GM12878 (cell line): ENCODE results near the gene TBC1D8B. TPM values are rescaled to one million over a fixed set of nuclear protein-coding genes. Genes with fewer than 3 reads are reported as not detected.

ENCODE experiments used
- ATAC-seq: fragments of 200-7000 bp; cut with Tn5 transposase; 3 replicates; pipeline ENCODE4 v1.9.1; 2020; ENCODE audit warnings: mild to moderate bottlenecking, moderate library complexity
- BruUV-seq: library from RNA; stranded (reverse); fragments of 400-500 nt; replicated peaks from 2 replicates; lab custom pipeline; 2021; lab: Mats Ljungman, UMichigan
- CTCF ChIA-PET: fragments of 300-600 bp; sonication (Branson Sonifier 250); formaldehyde crosslinking; extraction: SDS; loops from one replicate; lab custom pipeline; 2021; ENCODE audit warnings: inconsistent platforms; lab: Yijun Ruan, JAX
- POLR2A ChIA-PET: fragments of 350-600 bp; formaldehyde crosslinking; extraction: SDS; loops from one replicate; lab custom pipeline; 2021; ENCODE audit warnings: inconsistent platforms; lab: Charles Lee
- RAD21 ChIA-PET: fragments of 300-600 bp; sonication (Branson Sonifier 250); formaldehyde crosslinking; loops from one replicate; lab custom pipeline; 2023; ENCODE audit warnings: antibody characterized with exemption; ENCODE audit not compliant: unreplicated experiment; lab: Charles Lee
- SMC1A ChIA-PET: fragments of 300-600 bp; sonication (Branson Sonifier 250); formaldehyde crosslinking; loops from one replicate; lab custom pipeline; 2023; ENCODE audit not compliant: unreplicated experiment, uncharacterized antibody; lab: Charles Lee
- DNase-seq: peaks from one replicate; pipeline ENCODE4 v3.0.0-alpha.2; 2011; ENCODE audit warnings: low read depth, low spot score
- FAIRE-seq: peaks from 3 replicates; lab custom pipeline; 2011; peaks lifted over from hg19 to GRCh38; lab: Jason Lieb, UNC
- H2AFZ ChIP-seq: 2 replicates; pipeline ENCODE4 v1.6.0; 2011; ENCODE audit warnings: low read depth, low read length, control low read depth; ENCODE audit not compliant: control insufficient read depth
- H3K27ac ChIP-seq: 2 replicates; pipeline ENCODE4 v1.5.1; 2011; ENCODE audit warnings: control low read depth; ENCODE audit not compliant: control insufficient read depth, insufficient read depth
- H3K27me3 ChIP-seq, 2 experiments: replicated peaks in 1 of 2; 2 replicates each; pipeline versions ENCODE4 v1.6.0 to v1.6.1; 2011; ENCODE audit warnings: low read length in 1 of 2; ENCODE audit not compliant: control insufficient read depth in 2 of 2, insufficient read depth in 2 of 2
- H3K36me3 ChIP-seq, 2 experiments: 2 replicates each; pipeline ENCODE4 v1.5.1; 2011; ENCODE audit warnings: low read length in 1 of 2; ENCODE audit not compliant: control insufficient read depth in 2 of 2, insufficient read depth in 2 of 2
- H3K4me1 ChIP-seq: 2 replicates; pipeline ENCODE4 v1.6.1; 2011; ENCODE audit warnings: mild to moderate bottlenecking, low read length, moderate library complexity, mixed read lengths; ENCODE audit not compliant: control insufficient read depth, insufficient read depth
- H3K4me2 ChIP-seq: 2 replicates; pipeline ENCODE4 v1.6.0; 2011; ENCODE audit warnings: control low read depth; ENCODE audit not compliant: control insufficient read depth, insufficient read depth
- H3K4me3 ChIP-seq: fragments of 200-600 bp; sonication (generic); 2 replicates; pipeline ENCODE4 v1.5.1; 2016
- H3K79me2 ChIP-seq: 2 replicates; pipeline ENCODE4 v1.6.0; 2011; ENCODE audit warnings: low read length; ENCODE audit not compliant: control insufficient read depth, insufficient read depth
- H3K9ac ChIP-seq: 2 replicates; pipeline ENCODE4 v1.8.0; 2011; ENCODE audit warnings: low read length, control low read depth, mixed read lengths; ENCODE audit not compliant: control insufficient read depth, insufficient read depth
- H3K9me3 ChIP-seq: replicated peaks from 3 replicates; pipeline ENCODE4 v1.5.1; 2011; ENCODE audit warnings: mild to moderate bottlenecking, low read length; ENCODE audit not compliant: control insufficient read depth, insufficient read depth
- H4K20me1 ChIP-seq: 2 replicates; pipeline ENCODE4 v1.6.0; 2011; ENCODE audit not compliant: control insufficient read depth, insufficient read depth
- CHD4 ChIP-seq: fragments of 200-600 bp; sonication (generic); IDR thresholded peaks from 2 replicates; pipeline ENCODE4 v1.6.1; 2016; ENCODE audit warnings: mild to moderate bottlenecking
- FOS ChIP-seq: IDR thresholded peaks from 3 replicates; pipeline ENCODE4 v1.6.1; 2011; ENCODE audit warnings: borderline replicate concordance; ENCODE audit not compliant: insufficient read length; ENCODE audit errors: extremely low read depth
- RAD21 ChIP-seq: IDR thresholded peaks from 2 replicates; pipeline ENCODE4 v1.6.1; 2011; ENCODE audit warnings: mild to moderate bottlenecking, low read depth, low read length, moderate library complexity; ENCODE audit not compliant: insufficient read depth
- SMC3 ChIP-seq: IDR thresholded peaks from 2 replicates; pipeline ENCODE4 v1.6.1; 2011; ENCODE audit warnings: low read length, improper control_type of control experiment, borderline replicate concordance
- YBX1 ChIP-seq: fragments of 450-650 bp; IDR thresholded peaks from 2 replicates; pipeline ENCODE4 v1.6.1; 2016; ENCODE audit warnings: antibody characterized with exemption
- ZNF274 ChIP-seq: IDR thresholded peaks from one replicate; pipeline ENCODE4 v1.8.0; 2011; ENCODE audit not compliant: insufficient read length, insufficient read depth
- ZZZ3 ChIP-seq: IDR thresholded peaks from 2 replicates; pipeline ENCODE4 v1.6.1; 2011; ENCODE audit warnings: low read depth; ENCODE audit not compliant: control insufficient read depth, insufficient read length
- WGBS: methylation state at CpG from one replicate; pipeline ENCODE4 v1.1.6; 2016; ENCODE audit warnings: low lambda C conversion rate; ENCODE audit not compliant: insufficient replicate concordance, insufficient coverage; ENCODE audit errors: missing lambda C conversion rate; 5-methylcytosine and 5-hydroxymethylcytosine counted together
- in situ Hi-C: fragments of 300-500 bp; cut with MboI; formaldehyde crosslinking; loops from 9 replicates; pipeline ENCODE4 v1.14.3; 2018; ENCODE audit warnings: mixed read lengths
- intact Hi-C: fragments of 100-400 bp; cut with micrococcal nuclease; formaldehyde crosslinking; loops from one replicate; pipeline ENCODE4 v1.14.2; 2022; ENCODE audit not compliant: unreplicated experiment
- polyA plus RNA-seq, 11 experiments: library from polyadenylated mRNA; depleted of rRNA in 4 of 11; unstranded in 6 of 11; stranded (reverse) in 5 of 11; fragments of >200 nt; fragmentation: Nextera tagmentation in 4 of 11; fragmentation: Illumina TruSeq in 1 of 11; extraction: Ambion mirVana in 4 of 11; extraction: Trizol in 1 of 11; gene quantifications; 1 replicate in 1 of 11; 2 replicates in 10 of 11; pipeline versions ENCODE4 v1.2.1 to v1.2.3, GENCODE V29; 2011 to 2016; ENCODE audit warnings: inconsistent platforms in 2 of 11, missing spikeins in 2 of 11, low read depth in 1 of 11
- total RNA-seq, 4 experiments: library from RNA; depleted of rRNA in 3 of 4; stranded (reverse); fragments of >200 nt in 3 of 4; fragmentation: Illumina TruSeq in 1 of 4; extraction: Trizol in 1 of 4; gene quantifications; 2 replicates each; pipeline versions ENCODE4 v1.2.1 to v1.2.3, GENCODE V29; 2013 to 2021
- TF ChIP-seq, protein P1 (sequence below), 3 experiments: IDR thresholded peaks in 2 of 3; conservative IDR thresholded peaks in 1 of 3; 2 replicates each; pipeline ENCODE4 v1.5.1; 2011; ENCODE audit warnings: low read depth in 3 of 3, low read length in 3 of 3, mild to moderate bottlenecking in 3 of 3, control low read depth in 2 of 3, moderate library complexity in 2 of 3, inconsistent platforms in 1 of 3, mixed read lengths in 1 of 3; ENCODE audit not compliant: control insufficient read depth in 2 of 3, insufficient read depth in 1 of 3; ENCODE audit errors: extremely low read depth in 1 of 3

The TBC1D8B gene
- total and polyA plus RNA-seq, 10 of the 15 experiments (the other 5 are each of a cell fraction or from before 2014, with no cell fraction given) = 0.95 to 2.6 (median 1.6) TPM

DNA sequence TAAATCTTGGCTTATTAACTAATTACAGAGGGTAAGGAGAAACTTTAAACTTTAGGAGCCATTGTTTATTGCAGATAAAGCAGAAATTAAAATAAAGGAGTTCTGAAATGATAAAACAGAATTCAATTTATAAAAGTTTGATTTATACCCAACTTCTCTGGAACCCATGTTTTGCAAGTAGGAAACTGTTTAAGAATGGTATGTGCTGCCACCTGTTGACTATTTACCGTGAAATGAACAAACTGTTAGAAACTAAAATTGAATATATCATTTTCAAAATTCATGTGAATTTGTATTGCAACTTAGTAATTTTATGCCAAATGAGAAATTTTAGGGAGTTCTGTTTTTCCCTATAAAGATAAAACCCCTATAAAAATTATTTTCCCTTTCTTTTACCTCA, 11.0 kb upstream of the TBC1D8B start:
- no peak overlapping the region for H3K4me3 ChIP-seq
- FAIRE-seq (no peak), ATAC-seq (no peak), DNase-seq (no peak)
- intact Hi-C loops (loop anchor here (1.0 to 10.0 kb wide), 4 partner anchors 177 to 757 kb away; partner anchors contain the start of genes RADX and SERPINA7), in situ Hi-C loops (no loop called here)
- no peaks in the 10 kb centered on the region for H3K27me3 ChIP-seq
- no peaks in the 10 kb centered on the region for H3K9me3 ChIP-seq
- BruUV-seq = no TSS peak
- 0% methylated on average over 1 of the region's 1 CpG for WGBS
- no peaks in the 10 kb centered on the region for H3K4me1 ChIP-seq
- H3K27ac ChIP-seq = no peak overlapping the region
- ChIA-PET RAD21 (no interaction called here), POLR2A (no interaction called here), CTCF (interaction anchor here (0.8 to 1.0 kb wide), 3 partner anchors 11 to 312 kb away, joined by 3 to 7 read pairs (median 3); no protein-coding TSS in a partner anchor), SMC1A (interaction anchor here (1.1 to 1.9 kb wide), 2 partner anchors 287 to 376 kb away, joined by 4 read pairs; no protein-coding TSS in a partner anchor)
- no peaks in the 10 kb centered on the region for H3K36me3 ChIP-seq
- TF ChIP-seq FOS (no peak), ZZZ3 (no peak), YBX1 (no peak), RAD21 (peak; percentile 50), ZNF274 (no peak), SMC3 (peak; percentile 37; the same call in 1 of the 2 replicates), CHD4 (no peak)
- TF ChIP-seq, protein P1, sequence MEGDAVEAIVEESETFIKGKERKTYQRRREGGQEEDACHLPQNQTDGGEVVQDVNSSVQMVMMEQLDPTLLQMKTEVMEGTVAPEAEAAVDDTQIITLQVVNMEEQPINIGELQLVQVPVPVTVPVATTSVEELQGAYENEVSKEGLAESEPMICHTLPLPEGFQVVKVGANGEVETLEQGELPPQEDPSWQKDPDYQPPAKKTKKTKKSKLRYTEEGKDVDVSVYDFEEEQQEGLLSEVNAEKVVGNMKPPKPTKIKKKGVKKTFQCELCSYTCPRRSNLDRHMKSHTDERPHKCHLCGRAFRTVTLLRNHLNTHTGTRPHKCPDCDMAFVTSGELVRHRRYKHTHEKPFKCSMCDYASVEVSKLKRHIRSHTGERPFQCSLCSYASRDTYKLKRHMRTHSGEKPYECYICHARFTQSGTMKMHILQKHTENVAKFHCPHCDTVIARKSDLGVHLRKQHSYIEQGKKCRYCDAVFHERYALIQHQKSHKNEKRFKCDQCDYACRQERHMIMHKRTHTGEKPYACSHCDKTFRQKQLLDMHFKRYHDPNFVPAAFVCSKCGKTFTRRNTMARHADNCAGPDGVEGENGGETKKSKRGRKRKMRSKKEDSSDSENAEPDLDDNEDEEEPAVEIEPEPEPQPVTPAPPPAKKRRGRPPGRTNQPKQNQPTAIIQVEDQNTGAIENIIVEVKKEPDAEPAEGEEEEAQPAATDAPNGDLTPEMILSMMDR (IDR thresholded peaks at IDR 0.05 in 2 of 3, conservative IDR thresholded peaks at IDR 0.05 in 1 of 3; ENCODE audit: control insufficient read depth in 2 of 3, extremely low read depth in 1 of 3, insufficient read depth in 1 of 3, low read depth in 3 of 3, low read length in 3 of 3) = peak; percentile 21 to 42 (median 23); a peak in 3 of 6 replicates
- no peak overlapping the region for H3K4me2 ChIP-seq
- no peaks in the 10 kb centered on the region for H3K79me2 ChIP-seq
- H3K9ac ChIP-seq = no peak overlapping the region
- H4K20me1 ChIP-seq = no peaks in the 10 kb centered on the region
- no peak overlapping the region for H2AFZ ChIP-seq
